HG03060 (cell line): ENCODE measurements around the gene ORAI1.

Experiments
- ATAC-seq: cut with Tn5 transposase; IDR thresholded peaks from one replicate; pipeline ENCODE4 v1.9.1; 2021; ENCODE audit warnings: low read depth, moderate number of reproducible peaks; ENCODE audit not compliant: unreplicated experiment

The ORAI1 gene

GRCh38 chr12:121688966-121689365, 62.6 kb downstream of the ORAI1 start:
- no peak for ATAC-seq

DNA sequence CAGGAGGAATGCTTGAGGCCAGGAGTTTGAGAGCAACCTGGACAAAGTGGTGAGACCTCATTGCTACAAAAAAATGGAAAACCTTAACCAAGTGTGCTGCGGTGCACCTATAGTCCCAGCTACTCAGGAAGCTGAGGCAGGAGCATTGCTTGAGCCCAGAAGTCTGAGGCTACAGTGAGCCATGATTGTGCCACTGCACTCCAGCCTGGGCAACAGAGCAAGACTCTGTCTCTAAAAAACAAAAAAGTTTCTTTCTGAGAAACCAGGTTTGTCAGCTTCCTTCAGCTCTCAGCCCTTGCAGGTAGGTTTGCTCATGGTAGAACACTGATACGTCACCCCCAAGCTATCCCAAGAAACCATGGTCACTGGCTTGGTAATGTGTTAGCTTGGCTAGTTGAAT, 63.1 kb downstream of the ORAI1 start:
- ATAC-seq: no peak
